ENCODE measurements around the gene SPRY4. TPM values are rescaled to one million over a fixed set of nuclear protein-coding genes. Genes with fewer than 3 reads are reported as not detected.

The SPRY4 gene
- total and polyA plus RNA-seq, 2 of the 8 experiments (the other 6 are each of a cell fraction or from before 2014, with no cell fraction given) = 59.1 to 113 TPM

DNA sequence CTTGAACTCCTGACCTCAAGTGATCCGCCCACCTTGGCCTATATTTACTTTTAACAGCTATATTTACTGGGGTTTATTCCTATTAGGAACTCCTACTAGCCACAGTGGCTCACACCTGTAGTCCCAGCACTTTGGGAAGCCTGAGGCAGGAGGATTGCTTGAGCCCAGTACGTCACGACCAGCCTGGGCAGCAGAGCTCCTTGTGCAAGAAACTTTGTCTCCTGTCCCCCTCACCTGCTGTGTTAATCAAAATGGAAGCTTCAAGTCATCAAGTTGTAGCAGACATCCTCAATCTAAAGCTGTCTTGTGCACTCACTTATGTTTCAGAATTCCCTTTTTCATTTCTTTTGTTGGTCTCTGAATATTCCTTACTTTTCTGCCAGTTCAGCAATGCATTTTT, 15.0 kb upstream of the SPRY4 start:
- H3K4ac ChIP-seq (replicated peaks; ENCODE audit: insufficient read length, low read depth, low read length) = no peak overlapping the region
- no peak overlapping the region for H3K4me2 ChIP-seq (ENCODE audit: insufficient read depth in 1 of 2, low read depth in 2 of 2, low read length in 2 of 2)
- H2BK12ac ChIP-seq (ENCODE audit: low read depth, low read length) = no peak overlapping the region
- H3K4me3 ChIP-seq (ENCODE audit: extremely low read depth in 1 of 4, insufficient read depth in 2 of 4, low read depth in 3 of 4, low read length in 4 of 4) = no peak overlapping the region
- no peak overlapping the region for H2BK15ac ChIP-seq (ENCODE audit: low read length)
- H3K56ac ChIP-seq (replicated peaks; ENCODE audit: insufficient read length, low read depth, low read length) = no peak overlapping the region
- H2AK5ac ChIP-seq (ENCODE audit: low read depth, low read length) = no peak overlapping the region
- H2BK20ac ChIP-seq (ENCODE audit: low read length) = no peak overlapping the region
- no peaks in the 10 kb centered on the region for H4K20me1 ChIP-seq (replicated peaks in 1 of 2; ENCODE audit: control insufficient read depth in 1 of 2, insufficient read depth in 2 of 2, low read length in 2 of 2)
- no peak overlapping the region for H4K5ac ChIP-seq (ENCODE audit: insufficient read length, low read depth, low read length)
- H2AFZ ChIP-seq (ENCODE audit: low read length) = no peak overlapping the region
- no peak overlapping the region for H3K9ac ChIP-seq (replicated peaks in 1 of 4; ENCODE audit: extremely low read depth in 1 of 4, low read depth in 3 of 4, low read length in 3 of 4)
- H3K14ac ChIP-seq (ENCODE audit: insufficient read length) = no peak overlapping the region
- no peak overlapping the region for H4K8ac ChIP-seq (ENCODE audit: extremely low read depth, insufficient read depth, low read length)
- DNase-seq (ENCODE audit: low read depth in 1 of 2, low spot score in 2 of 2) (no peak), FAIRE-seq (no peak)
- H2BK5ac ChIP-seq (ENCODE audit: low read depth, low read length) = no peak overlapping the region
- no peak overlapping the region for H3K18ac ChIP-seq (ENCODE audit: extremely low read depth, low read length)
- no peaks in the 10 kb centered on the region for H3K27me3 ChIP-seq (replicated peaks in 1 of 4; ENCODE audit: control insufficient read depth in 3 of 4, extremely low read depth in 1 of 4, insufficient read depth in 3 of 4, low read length in 3 of 4)
- CTCF ChIA-PET (ENCODE audit: partially characterized antibody) = interaction anchor here (0.6 to 1.6 kb wide), 4 partner anchors 14 to 209 kb away, joined by 3 to 4 read pairs (median 3); no protein-coding TSS in a partner anchor
- 100% methylated on average over 3 of the region's 3 CpGs; no CpG with 5 or more reads in 1 of the 2 experiments for WGBS, 2 experiments (ENCODE audit: extremely low coverage in 1 of 2, insufficient coverage in 1 of 2, insufficient read length in 1 of 2, insufficient replicate concordance in 2 of 2, low coverage in 1 of 2, low lambda C conversion rate in 2 of 2, missing lambda C conversion rate in 1 of 2)
- H2BK120ac ChIP-seq (replicated peaks; ENCODE audit: low read depth, low read length) = no peak overlapping the region
- peaks cover 8 to 14% of the 10 kb centered on the region in 2 experiments for H3K9me3 ChIP-seq (ENCODE audit: insufficient read depth in 2 of 2, low read depth in 1 of 2, low read length in 1 of 2)
- POLR2A ChIA-PET (ENCODE audit: partially characterized antibody) = interaction anchor here (0.6 to 1.5 kb wide), 3 partner anchors 13 to 1111 kb away, joined by 3 to 4 read pairs (median 3); no protein-coding TSS in a partner anchor
- no peak overlapping the region for H4K91ac ChIP-seq (replicated peaks; ENCODE audit: insufficient read length, low read length)
- H3K27ac ChIP-seq (ENCODE audit: low read depth, low read length) = no peak overlapping the region
- no peaks in the 10 kb centered on the region; a peak in 1 of 7 replicates for H3K4me1 ChIP-seq (replicated peaks in 1 of 4; ENCODE audit: control insufficient read depth in 3 of 4, insufficient read depth in 4 of 4, low read length in 3 of 4)
- H3K23ac ChIP-seq (ENCODE audit: insufficient read length) = no peak overlapping the region
- 0 out of 8 replicates have a peak, but pooled peaks cover 0 to 9% (median 0%) of the 10 kb centered on the region in 4 experiments for H3K36me3 ChIP-seq (ENCODE audit: control insufficient read depth in 2 of 4, insufficient read depth in 4 of 4, low read length in 3 of 4)
- no peaks in the 10 kb centered on the region for H3K79me2 ChIP-seq (ENCODE audit: control insufficient read depth in 1 of 2, insufficient read depth in 2 of 2, low read length in 2 of 2)
- H3K79me1 ChIP-seq (ENCODE audit: low read depth, low read length) = no peaks in the 10 kb centered on the region
- no peaks in the 10 kb centered on the region for H3K23me2 ChIP-seq (ENCODE audit: low read depth, low read length)
- TF ChIP-seq EGR1 (IDR thresholded peaks at IDR 0.05; ENCODE audit: borderline replicate concordance, low read depth, low read length) (no peak), CHD1 (IDR thresholded peaks at IDR 0.05; ENCODE audit: low read depth, low read length) (no peak), TEAD4 (IDR thresholded peaks at IDR 0.05; ENCODE audit: low read depth, low read length) (no peak), EZH2 (IDR thresholded peaks at IDR 0.05; ENCODE audit: low read depth, low read length, severe bottlenecking) (no peak), SP4 (IDR thresholded peaks at IDR 0.05; ENCODE audit: low read length) (no peak)

Data from H1 (cell line).